Fibroblast of lung (primary cell): ENCODE results near the gene ST6GALNAC3. TPM values are rescaled to one million over a fixed set of nuclear protein-coding genes. Genes with fewer than 3 reads are reported as not detected.

Source experiments
- DNase-seq, 2 donors: peaks; one replicate each; pipeline versions ENCODE4 v3.0.0 to v3.0.0-alpha.2; 2010; ENCODE audit warnings: low read depth in 2 of 2
- H2AFZ ChIP-seq: 2 replicates; pipeline ENCODE4 v1.5.1; 2012; ENCODE audit warnings: low read length, control low read depth, inconsistent platforms
- H3K27ac ChIP-seq: 2 replicates; pipeline ENCODE4 v1.5.1; 2011; ENCODE audit warnings: low read length, control low read depth; ENCODE audit not compliant: insufficient read depth
- H3K27me3 ChIP-seq: 2 replicates; pipeline ENCODE4 v1.5.1; 2011; ENCODE audit warnings: mild to moderate bottlenecking, low read length; ENCODE audit not compliant: control insufficient read depth, insufficient read depth
- H3K36me3 ChIP-seq: 2 replicates; pipeline ENCODE4 v1.5.1; 2011; ENCODE audit warnings: low read length; ENCODE audit not compliant: control insufficient read depth, insufficient read depth
- H3K4me1 ChIP-seq: 2 replicates; pipeline ENCODE4 v1.5.1; 2011; ENCODE audit warnings: low read length; ENCODE audit not compliant: control insufficient read depth, insufficient read depth; ENCODE audit errors: extremely low read depth
- H3K4me2 ChIP-seq: 2 replicates; pipeline ENCODE4 v1.5.1; 2011; ENCODE audit warnings: low read length, control low read depth; ENCODE audit not compliant: insufficient read depth; ENCODE audit errors: extremely low read depth
- H3K4me3 ChIP-seq, 4 experiments: fragments of 200-600 bp in 1 of 4; sonication (generic) in 1 of 4; replicated peaks in 1 of 4; 2 replicates each; pipeline ENCODE4 v1.5.1; 2011 to 2016; ENCODE audit warnings: low read length in 4 of 4, low read depth in 3 of 4, mild to moderate bottlenecking in 3 of 4, control low read depth in 2 of 4, inconsistent platforms in 1 of 4, mixed read lengths in 1 of 4; ENCODE audit not compliant: insufficient read depth in 1 of 4; ENCODE audit errors: control extremely low read depth in 1 of 4
- H3K79me2 ChIP-seq: 2 replicates; pipeline ENCODE4 v1.5.1; 2012; ENCODE audit warnings: mild to moderate bottlenecking, low read length, inconsistent platforms; ENCODE audit not compliant: control insufficient read depth, insufficient read depth
- H3K9ac ChIP-seq: 2 replicates; pipeline ENCODE4 v1.5.1; 2011; ENCODE audit warnings: mild to moderate bottlenecking, low read length, control low read depth; ENCODE audit not compliant: insufficient read depth
- H3K9me3 ChIP-seq: 2 replicates; pipeline ENCODE4 v1.5.1; 2012; ENCODE audit warnings: low read depth, low read length; ENCODE audit not compliant: control insufficient read depth, insufficient read depth
- H4K20me1 ChIP-seq: 2 replicates; pipeline ENCODE4 v1.5.1; 2011; ENCODE audit warnings: low read length; ENCODE audit not compliant: control insufficient read depth, insufficient read depth; ENCODE audit errors: extremely low read depth
- EZH2 ChIP-seq: IDR thresholded peaks from 2 replicates; pipeline ENCODE4 v1.5.1; 2012; ENCODE audit warnings: low read length, control low read depth, mild to moderate bottlenecking; ENCODE audit errors: missing control alignments
- polyA plus RNA-seq, 2 donors: library from polyadenylated mRNA; depleted of rRNA in 1 of 2; stranded (reverse) in 1 of 2; unstranded in 1 of 2; fragments of >200 nt; gene quantifications; 2 replicates each; pipeline ENCODE4 v1.2.1, GENCODE V29; 2011 to 2012; ENCODE audit warnings: missing spikeins in 1 of 2
- total RNA-seq: library from RNA; depleted of rRNA; stranded (reverse); fragments of >200 nt; gene quantifications from 2 replicates; pipeline ENCODE4 v1.2.1, GENCODE V29; 2014
- TF ChIP-seq, protein P1 (sequence below), 2 donors: IDR thresholded peaks in 1 of 2; conservative IDR thresholded peaks in 1 of 2; 1 replicate in 1 of 2; 2 replicates in 1 of 2; pipeline ENCODE4 v1.5.1; 2011 to 2012; ENCODE audit warnings: low read length in 2 of 2, control low read depth in 1 of 2, inconsistent platforms in 1 of 2, low read depth in 1 of 2, mild to moderate bottlenecking in 1 of 2

The ST6GALNAC3 gene
- total and polyA plus RNA-seq, 2 donors (not counting 1 experiment from before 2014, with no cell fraction given): 0.34 to 0.66 TPM

DNA sequence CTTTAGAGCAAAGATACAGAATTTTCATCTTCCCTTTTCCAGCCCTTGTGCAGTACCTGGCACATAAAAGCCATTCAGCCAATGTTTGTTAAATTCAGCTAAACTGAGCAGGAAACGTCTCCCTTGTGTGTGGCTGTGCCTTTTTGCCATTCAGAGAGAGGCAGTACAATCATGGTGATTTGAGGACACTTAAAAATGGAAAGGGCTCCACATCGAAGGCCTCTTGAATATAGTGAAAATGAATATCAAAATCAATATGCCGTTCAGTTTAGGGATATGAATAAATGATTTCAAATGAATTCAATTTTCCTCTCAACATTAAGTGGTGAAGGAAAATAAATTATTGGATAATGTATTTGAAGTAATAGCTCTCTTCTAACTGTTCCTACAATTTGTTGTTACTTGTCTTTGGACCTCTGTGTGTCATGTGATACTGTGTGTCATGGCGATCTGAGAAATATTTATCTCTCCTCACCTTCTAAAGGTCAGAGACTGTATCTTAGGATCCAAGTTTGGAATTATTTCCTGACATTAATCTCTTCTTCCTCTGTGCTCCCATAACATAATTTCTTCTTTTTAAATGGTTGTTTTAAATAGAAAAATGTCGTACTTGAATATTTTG is 437.1 kb downstream of the ST6GALNAC3 start:
- no peak for DNase-seq
- Histone ChIP-seq H3K4me1 (no peaks in the 10 kb centered on the region), H4K20me1 (no peaks in the 10 kb centered on the region), H3K36me3 (no peaks in the 10 kb centered on the region), H2AFZ (no peak overlapping the region), H3K9ac (no peak overlapping the region), H3K27ac (no peak overlapping the region), H3K9me3 (no peaks in the 10 kb centered on the region), H3K79me2 (no peaks in the 10 kb centered on the region), H3K4me2 (no peak overlapping the region), H3K4me3 (no peak overlapping the region), H3K27me3 (no peaks in the 10 kb centered on the region)
- TF ChIP-seq EZH2: no peak
- TF ChIP-seq, protein P1, sequence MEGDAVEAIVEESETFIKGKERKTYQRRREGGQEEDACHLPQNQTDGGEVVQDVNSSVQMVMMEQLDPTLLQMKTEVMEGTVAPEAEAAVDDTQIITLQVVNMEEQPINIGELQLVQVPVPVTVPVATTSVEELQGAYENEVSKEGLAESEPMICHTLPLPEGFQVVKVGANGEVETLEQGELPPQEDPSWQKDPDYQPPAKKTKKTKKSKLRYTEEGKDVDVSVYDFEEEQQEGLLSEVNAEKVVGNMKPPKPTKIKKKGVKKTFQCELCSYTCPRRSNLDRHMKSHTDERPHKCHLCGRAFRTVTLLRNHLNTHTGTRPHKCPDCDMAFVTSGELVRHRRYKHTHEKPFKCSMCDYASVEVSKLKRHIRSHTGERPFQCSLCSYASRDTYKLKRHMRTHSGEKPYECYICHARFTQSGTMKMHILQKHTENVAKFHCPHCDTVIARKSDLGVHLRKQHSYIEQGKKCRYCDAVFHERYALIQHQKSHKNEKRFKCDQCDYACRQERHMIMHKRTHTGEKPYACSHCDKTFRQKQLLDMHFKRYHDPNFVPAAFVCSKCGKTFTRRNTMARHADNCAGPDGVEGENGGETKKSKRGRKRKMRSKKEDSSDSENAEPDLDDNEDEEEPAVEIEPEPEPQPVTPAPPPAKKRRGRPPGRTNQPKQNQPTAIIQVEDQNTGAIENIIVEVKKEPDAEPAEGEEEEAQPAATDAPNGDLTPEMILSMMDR (conservative IDR thresholded peaks at IDR 0.05 in 1 of 2, IDR thresholded peaks at IDR 0.05 in 1 of 2; ENCODE audit: low read depth in 1 of 2, low read length in 2 of 2): no peak

DNA sequence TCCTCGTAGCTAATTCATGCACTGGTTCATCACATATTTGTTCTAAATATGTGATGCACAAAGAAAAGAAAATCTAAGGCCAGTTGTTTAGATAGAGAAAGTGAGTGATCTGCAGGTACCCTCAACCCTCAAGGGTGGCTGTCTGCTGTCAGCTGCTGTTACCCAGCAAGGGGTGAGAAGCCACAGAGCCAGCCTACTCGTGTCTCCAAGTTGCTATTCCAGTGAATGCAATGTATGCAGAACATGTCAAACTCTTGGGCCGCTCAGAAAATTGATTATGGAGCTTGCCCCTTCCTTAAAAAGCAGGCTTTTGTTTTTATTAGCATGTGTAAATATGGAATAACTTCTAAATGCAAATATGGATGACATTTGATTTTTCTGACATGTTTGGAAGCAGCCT is 456.4 kb downstream of the ST6GALNAC3 start:
- Histone ChIP-seq H3K4me2 (no peak overlapping the region), H3K79me2 (no peaks in the 10 kb centered on the region)
- no peak for DNase-seq

DNA sequence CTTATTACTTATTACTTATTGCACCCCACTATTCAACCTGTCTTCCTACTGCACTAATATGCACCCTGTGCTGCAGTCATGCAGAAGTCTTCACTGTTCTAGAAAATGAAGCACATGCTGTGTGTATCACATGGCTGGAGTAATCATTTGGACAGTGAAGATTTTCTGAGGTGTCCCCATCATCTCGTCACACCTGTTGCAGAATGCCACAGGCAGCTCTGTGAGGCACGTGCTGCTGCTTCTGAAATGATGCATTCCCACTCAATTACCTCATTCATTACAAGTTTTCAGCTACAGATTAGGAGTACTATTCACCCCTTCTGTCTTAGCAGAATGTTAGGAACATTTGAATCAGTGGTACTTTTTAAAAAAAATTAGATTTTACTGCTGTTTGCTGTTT is 467.1 kb downstream of the ST6GALNAC3 start:
- Histone ChIP-seq H3K79me2 (no peaks in the 10 kb centered on the region), H3K27me3 (no peaks in the 10 kb centered on the region), H3K9ac (no peak overlapping the region), H4K20me1 (no peaks in the 10 kb centered on the region), H3K4me2 (no peak overlapping the region), H3K36me3 (no peaks in the 10 kb centered on the region), H3K9me3 (no peaks in the 10 kb centered on the region), H2AFZ (no peak overlapping the region), H3K4me3 (no peak overlapping the region), H3K27ac (no peak overlapping the region), H3K4me1 (no peaks in the 10 kb centered on the region)
- no peak for DNase-seq
- TF ChIP-seq, protein P1 (conservative IDR thresholded peaks at IDR 0.05 in 1 of 2, IDR thresholded peaks at IDR 0.05 in 1 of 2; ENCODE audit: low read depth in 1 of 2, low read length in 2 of 2): no peak
- no peak for TF ChIP-seq EZH2

More for the DNA sequence above, 456.4 kb downstream of the ST6GALNAC3 start:
- no peak for TF ChIP-seq EZH2
- TF ChIP-seq, protein P1 (conservative IDR thresholded peaks at IDR 0.05 in 1 of 2, IDR thresholded peaks at IDR 0.05 in 1 of 2; ENCODE audit: low read depth in 1 of 2, low read length in 2 of 2): no peak
- H3K36me3 ChIP-seq: no peaks in the 10 kb centered on the region
- H4K20me1 ChIP-seq: no peaks in the 10 kb centered on the region
- no peak overlapping the region for H3K27ac ChIP-seq
- no peak overlapping the region for H3K4me3 ChIP-seq
- no peak overlapping the region for H3K9ac ChIP-seq
- H3K9me3 ChIP-seq: no peaks in the 10 kb centered on the region
- H3K27me3 ChIP-seq: no peaks in the 10 kb centered on the region
- H2AFZ ChIP-seq: no peak overlapping the region
- no peaks in the 10 kb centered on the region for H3K4me1 ChIP-seq
